DMS114 treated with DMSO at 0.1 percent for 48 hours (cell line): ENCODE measurements around the gene SVOPL.

Source experiments
- DNase-seq: peaks from one replicate; lab custom pipeline; 2025; ENCODE audit not compliant: unreplicated experiment; lab: John Stamatoyannopoulos, UW

Gene SVOPL

GRCh38 chr7:138610671-138611170 is 90.4 kb downstream of the SVOPL start:
- no peak for DNase-seq

- DNase-seq, result no peak
Measured at GRCh38 chr7:138608275-138608674, 92.9 kb downstream of the SVOPL start.

- no peak for DNase-seq
Measured at GRCh38 chr7:138607216-138608126, 93.7 kb downstream of the SVOPL start.

GRCh38 chr7:138606236-138606635 is 94.9 kb downstream of the SVOPL start:
- no peak for DNase-seq

GRCh38 chr7:138603549-138604318 is 97.4 kb downstream of the SVOPL start:
- no peak for DNase-seq

- no peak for DNase-seq
Measured at GRCh38 chr7:138602451-138602850, 98.7 kb downstream of the SVOPL start.

GRCh38 chr7:138595454-138595853 is 105.7 kb downstream of the SVOPL start:
- DNase-seq, result no peak

- no peak for DNase-seq
Measured at GRCh38 chr7:138590154-138590553, 111.0 kb downstream of the SVOPL start.

- no peak for DNase-seq
Measured at GRCh38 chr7:138588986-138589385, 112.2 kb downstream of the SVOPL start.

- DNase-seq, result no peak
Measured at GRCh38 chr7:138587485-138587884, 113.7 kb downstream of the SVOPL start.

GRCh38 chr7:138585283-138585993 is 115.7 kb downstream of the SVOPL start:
- DNase-seq, result no peak

- no peak for DNase-seq
Measured at GRCh38 chr7:138584696-138585095, 116.5 kb downstream of the SVOPL start.

GRCh38 chr7:138584283-138584682 is 116.9 kb downstream of the SVOPL start:
- no peak for DNase-seq

GRCh38 chr7:138581065-138581464 is 120.1 kb downstream of the SVOPL start:
- DNase-seq, result no peak

GRCh38 chr7:138579671-138580070 is 121.5 kb downstream of the SVOPL start:
- DNase-seq, result no peak

- no peak for DNase-seq
Measured at GRCh38 chr7:138579136-138579535, 122.0 kb downstream of the SVOPL start.

GRCh38 chr7:138575897-138576428 is 125.2 kb downstream of the SVOPL start:
- DNase-seq, result no peak

- DNase-seq, result no peak
Measured at GRCh38 chr7:138573741-138574140, 127.4 kb downstream of the SVOPL start.

GRCh38 chr7:138570715-138571114 is 130.4 kb downstream of the SVOPL start:
- no peak for DNase-seq

GRCh38 chr7:138569418-138569817 is 131.7 kb downstream of the SVOPL start:
- DNase-seq, result no peak

- no peak for DNase-seq
Measured at GRCh38 chr7:138568655-138569054, 132.5 kb downstream of the SVOPL start.
